Measurements from ENCODE around the gene DLK1.

DLK1 gene

DNA sequence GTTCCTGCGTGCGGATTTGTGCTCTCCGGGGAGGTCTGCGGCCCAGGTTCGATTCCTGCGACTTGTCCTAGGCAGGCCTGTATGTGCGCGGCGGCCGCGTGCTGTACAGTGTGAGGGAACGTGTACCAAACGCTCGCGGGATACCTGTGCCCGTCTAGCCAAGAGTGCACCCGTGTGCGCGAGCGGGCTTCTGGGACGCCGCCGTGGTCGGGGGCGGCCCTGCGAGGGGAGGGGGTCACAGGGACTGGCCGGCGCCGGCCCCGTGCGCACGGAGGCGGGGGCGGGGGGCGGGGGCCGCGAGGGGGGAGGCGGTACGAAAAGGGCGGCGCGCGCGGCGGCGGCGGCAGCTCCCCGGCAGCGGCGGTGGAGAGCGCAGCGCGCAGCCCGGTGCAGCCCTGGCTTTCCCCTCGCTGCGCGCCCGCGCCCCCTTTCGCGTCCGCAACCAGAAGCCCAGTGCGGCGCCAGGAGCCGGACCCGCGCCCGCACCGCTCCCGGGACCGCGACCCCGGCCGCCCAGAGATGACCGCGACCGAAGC lies at the start of gene DLK1:
Gene DLK1 (plus strand): TSS at position 343 of the 536 bp plus-strand sequence. CDS start 177 bp downstream, at position 520.
- DNase-seq (ENCODE audit: low read depth in 1 of 2, low spot score in 1 of 2) = no peak

- no peak for DNase-seq (ENCODE audit: low read depth in 1 of 2, low spot score in 1 of 2)
Observed at GRCh38 chr14:100677152-100677551, 49.5 kb upstream of the DLK1 start.

GRCh38 chr14:100677554-100678468 lies 48.9 kb upstream of the DLK1 start:
- no peak for DNase-seq (ENCODE audit: low read depth in 1 of 2, low spot score in 1 of 2)

- DNase-seq (ENCODE audit: low read depth in 1 of 2, low spot score in 1 of 2) = no peak
Observed at GRCh38 chr14:100678469-100678828, 48.2 kb upstream of the DLK1 start.

- no peak for DNase-seq (ENCODE audit: low read depth in 1 of 2, low spot score in 1 of 2)
Observed at GRCh38 chr14:100679153-100679552, 47.5 kb upstream of the DLK1 start.

DNA sequence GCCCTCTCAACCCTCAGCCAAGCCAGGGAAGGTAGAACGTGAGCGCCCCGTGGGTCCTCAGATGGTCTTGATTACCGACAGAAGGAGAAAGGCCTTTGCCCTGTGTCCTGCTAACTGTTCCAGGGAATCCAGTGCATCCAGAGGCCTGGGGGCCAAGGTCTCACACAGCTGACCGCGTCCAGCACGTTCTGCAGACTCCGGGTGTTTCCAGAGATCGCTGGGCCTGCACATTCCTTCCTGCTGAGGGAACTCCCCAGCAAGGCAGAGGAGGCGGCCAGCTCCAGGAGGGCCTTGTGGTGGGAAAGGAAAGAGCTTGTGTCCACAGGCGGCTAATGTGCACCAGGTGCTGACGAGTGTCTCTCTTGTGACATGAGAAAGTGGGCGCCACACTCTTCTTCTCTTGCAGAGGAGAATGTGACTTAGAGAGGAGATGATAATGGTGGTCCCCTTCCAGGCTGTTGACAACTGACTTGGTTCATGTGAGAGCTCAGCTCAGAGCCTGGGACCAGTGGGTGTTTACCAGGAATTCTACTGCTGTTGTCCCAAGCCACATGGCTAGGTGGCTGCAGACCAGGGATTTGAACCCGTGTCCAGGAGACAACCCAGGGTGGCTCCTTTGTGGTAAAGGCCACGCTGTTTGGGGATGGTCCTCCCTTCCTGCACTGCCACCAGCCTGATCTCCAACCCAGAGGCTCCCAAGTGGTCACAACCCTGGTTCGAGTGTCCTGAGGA lies 46.8 kb upstream of the DLK1 start:
- no peak for DNase-seq (ENCODE audit: low read depth in 1 of 2, low spot score in 1 of 2)

- DNase-seq (ENCODE audit: low read depth in 1 of 2, low spot score in 1 of 2) = no peak
Observed at GRCh38 chr14:100680439-100681051, 46.1 kb upstream of the DLK1 start.

DNA sequence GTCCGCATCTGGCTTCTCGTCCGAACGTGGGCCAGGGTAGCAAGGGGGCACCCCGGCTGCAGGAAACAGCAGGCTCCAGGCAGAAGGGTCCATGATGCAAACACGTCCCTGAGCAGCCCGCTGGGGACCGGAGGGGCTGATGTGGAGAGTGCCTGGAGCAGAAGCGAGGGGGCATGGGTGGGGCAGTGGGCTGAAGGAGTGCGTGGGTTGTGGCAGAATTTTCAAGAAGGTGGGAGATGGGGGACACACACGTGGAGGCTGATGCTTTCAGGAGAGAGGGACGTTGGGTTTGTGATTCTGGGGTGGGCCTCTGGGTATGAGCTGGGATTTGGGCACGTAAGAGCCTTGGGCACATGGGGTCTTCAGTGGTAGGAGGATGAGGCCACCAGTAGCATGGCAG lies 45.6 kb upstream of the DLK1 start:
- DNase-seq (ENCODE audit: low read depth in 1 of 2, low spot score in 1 of 2) = no peak

DNA sequence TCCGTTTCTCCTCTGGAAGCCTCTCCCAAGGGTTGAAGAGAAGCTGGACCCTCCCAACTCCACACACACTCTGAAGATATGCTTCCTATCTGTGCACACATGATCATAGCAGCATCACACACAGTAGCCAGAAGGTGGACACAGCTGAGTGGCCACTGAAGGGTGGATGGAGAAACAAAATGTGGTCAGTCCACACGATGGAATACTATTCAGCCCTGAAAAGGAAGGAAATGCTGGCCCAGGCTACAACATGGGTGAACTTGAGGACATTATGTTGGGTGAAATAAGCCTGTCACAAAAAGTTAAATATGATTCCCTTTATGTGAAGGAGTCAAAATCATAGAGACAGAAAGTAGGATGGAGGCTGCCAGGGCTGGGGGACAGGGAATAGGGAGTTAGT lies 43.9 kb upstream of the DLK1 start:
- no peak for DNase-seq (ENCODE audit: low read depth in 1 of 2, low spot score in 1 of 2)

DNA sequence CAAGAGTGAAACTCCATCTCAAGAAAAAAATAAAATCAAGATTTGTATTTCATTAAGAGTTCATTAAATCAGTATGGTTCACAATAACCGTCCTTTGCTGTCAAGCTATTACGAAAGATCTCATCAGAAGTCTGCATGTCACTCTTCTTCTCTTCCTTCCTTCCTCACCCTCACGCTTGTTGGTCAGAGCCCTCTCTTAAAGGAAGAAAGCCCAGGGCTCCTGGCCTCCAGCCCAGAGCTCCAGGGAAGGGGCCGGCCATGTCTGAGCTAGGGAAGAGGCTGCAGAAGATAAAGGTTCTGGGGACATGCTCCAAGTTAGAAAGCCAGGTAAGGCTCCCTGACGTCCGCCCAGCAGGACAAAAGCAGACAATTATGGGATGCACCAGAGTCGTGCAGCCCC lies 43.1 kb upstream of the DLK1 start:
- no peak for DNase-seq (ENCODE audit: low read depth in 1 of 2, low spot score in 1 of 2)

DNA sequence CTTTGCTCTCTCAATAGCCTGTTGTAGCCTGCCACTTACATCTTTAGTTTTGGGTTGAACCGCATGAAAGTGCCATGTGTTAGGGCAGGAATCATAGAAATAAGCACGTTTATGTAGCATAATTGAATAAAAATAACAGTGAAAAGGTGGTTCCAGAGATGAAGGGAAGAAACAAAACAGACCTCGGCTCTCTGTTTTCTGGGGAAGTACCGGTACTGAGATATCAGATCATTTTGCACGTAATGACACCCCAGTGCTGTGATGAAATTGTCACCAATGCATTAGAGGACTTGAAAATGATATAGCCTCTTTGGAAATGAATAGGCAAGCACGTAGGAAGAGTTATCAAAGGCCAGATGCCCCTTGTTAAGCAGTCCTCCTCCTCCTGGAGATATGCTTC lies 42.5 kb upstream of the DLK1 start:
- no peak for DNase-seq (ENCODE audit: low read depth in 1 of 2, low spot score in 1 of 2)

- DNase-seq (ENCODE audit: low read depth in 1 of 2, low spot score in 1 of 2) = no peak
Observed at GRCh38 chr14:100684961-100685360, 41.7 kb upstream of the DLK1 start.

DNA sequence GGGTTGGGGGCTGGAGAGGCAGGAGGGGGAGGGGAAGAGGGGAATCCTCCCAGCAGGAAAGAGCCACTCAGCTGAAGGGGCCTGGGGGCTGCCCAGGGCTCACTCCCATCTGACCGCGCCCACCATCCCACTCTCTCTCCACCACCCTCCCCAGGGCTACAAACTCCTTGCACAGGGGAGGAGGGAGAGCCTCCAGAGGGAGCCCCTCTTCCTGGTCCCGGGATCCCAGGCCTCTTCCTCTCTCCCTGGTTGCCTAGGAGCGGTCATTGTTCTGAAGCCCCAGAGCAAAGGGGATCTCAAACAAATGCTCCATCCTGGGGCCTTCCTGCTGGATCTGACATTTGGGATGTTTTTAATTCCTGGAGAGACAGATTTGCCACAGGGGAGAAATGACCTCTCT lies 39.8 kb upstream of the DLK1 start:
- no peak for DNase-seq (ENCODE audit: low read depth in 1 of 2, low spot score in 1 of 2)

- no peak for DNase-seq (ENCODE audit: low read depth in 1 of 2, low spot score in 1 of 2)
Observed at GRCh38 chr14:100687386-100687785, 39.3 kb upstream of the DLK1 start.

DNA sequence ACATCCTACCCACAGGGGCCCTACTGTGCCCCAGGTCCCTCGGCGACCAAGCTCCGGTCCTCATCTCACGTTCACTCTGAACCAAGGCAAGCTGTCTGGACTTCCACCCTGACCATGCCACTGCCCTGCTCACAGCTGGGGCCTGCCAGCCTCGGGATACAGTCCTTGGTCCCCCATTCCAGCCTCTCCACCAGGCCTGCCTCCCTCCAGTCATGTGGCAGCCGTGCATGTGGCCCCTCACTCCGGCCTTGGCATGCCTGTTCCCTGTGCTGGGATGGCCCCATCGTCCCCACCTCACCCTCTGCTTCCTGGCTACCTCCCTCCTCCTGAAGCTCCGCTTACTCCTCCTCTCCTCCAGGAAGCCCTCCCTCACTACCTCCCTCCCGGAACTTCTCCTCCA lies 38.6 kb upstream of the DLK1 start:
- DNase-seq (ENCODE audit: low read depth in 1 of 2, low spot score in 1 of 2) = no peak

GRCh38 chr14:100688598-100689461 lies 37.9 kb upstream of the DLK1 start:
- no peak for DNase-seq (ENCODE audit: low read depth in 1 of 2, low spot score in 1 of 2)

GRCh38 chr14:100690672-100691071 lies 36.0 kb upstream of the DLK1 start:
- no peak for DNase-seq (ENCODE audit: low read depth in 1 of 2, low spot score in 1 of 2)

DNA sequence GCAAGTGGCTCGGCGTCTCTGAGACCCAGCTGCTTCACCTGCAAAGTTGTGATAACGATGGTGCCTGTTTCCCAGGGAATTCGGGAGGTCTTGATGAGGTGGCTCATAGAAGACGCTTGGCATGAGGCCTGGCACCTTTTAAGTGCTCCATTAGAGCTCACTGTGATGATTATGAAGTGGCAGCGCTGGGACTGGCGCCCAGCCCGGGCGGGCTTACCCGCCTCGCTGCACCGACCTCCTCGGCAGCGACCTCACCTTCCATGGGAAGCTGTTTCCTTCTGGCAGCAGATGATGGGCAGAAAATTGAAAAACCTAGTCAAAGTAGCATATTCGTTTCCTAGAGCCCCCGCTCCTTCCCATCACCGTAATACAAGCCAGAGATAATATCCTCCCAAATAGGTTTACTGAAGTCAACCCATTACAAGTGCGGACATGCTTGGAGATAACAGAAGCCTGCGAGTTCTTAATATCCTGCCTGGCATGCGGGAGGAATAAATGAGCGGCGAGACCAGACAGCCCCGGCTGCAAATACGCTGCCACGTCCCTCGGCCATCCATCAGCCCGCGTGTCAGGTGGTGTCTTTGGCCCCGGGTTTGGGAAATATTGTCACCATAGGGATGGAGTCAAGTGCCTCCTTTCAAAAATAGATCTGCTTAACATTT lies 35.2 kb upstream of the DLK1 start:
- DNase-seq (ENCODE audit: low read depth in 1 of 2, low spot score in 1 of 2) = no peak

GRCh38 chr14:100692256-100692655 lies 34.4 kb upstream of the DLK1 start:
- no peak for DNase-seq (ENCODE audit: low read depth in 1 of 2, low spot score in 1 of 2)

DNA sequence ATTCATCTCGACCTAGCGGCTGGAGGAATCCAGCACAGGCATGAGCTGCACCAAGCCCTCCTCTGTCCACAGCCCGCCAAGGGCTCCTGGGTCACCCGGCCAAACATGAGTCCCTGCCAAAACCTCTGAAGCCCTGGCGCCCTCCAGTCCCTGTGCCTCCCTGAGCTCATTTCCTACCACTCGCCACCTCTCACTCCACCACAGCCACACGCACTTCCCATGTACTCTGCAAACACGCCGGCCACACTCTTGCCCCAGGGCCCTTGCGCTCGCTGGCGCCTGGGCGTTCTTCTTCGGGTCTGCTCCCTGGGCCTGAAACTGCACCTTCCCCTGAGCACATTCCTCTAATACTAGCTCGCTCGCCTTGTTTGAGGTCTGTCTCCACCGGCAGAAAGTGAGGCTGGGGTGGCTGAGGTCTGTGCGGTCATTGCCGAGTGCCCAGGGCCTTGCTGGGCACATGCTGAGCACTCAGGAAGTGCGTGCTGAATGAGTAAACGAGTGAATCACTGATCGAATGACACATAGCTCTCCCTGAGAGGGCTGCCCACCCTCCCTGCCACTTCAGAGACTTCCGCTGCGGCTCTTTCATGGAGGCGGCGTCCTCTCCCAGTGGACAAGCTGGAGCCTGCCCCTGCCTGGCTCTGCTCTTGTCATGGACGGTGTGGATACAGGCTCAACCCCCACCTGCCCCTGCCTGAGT lies 33.7 kb upstream of the DLK1 start:
- DNase-seq (ENCODE audit: low read depth in 1 of 2, low spot score in 1 of 2) = no peak

All from activated CD4-positive, alpha-beta T cell treated with anti-CD3 and anti-CD28 coated beads, Interleukin-2, amount 50 U/mL, for 24 hours (primary cell).